ENCODE results near the gene PDCD11.

PDCD11 gene

GRCh38 chr10:103350517-103351260, 45.7 kb upstream of the PDCD11 start, which contains the start of gene PCGF6 (continued):
- TF ChIP-seq ZNF423 (tag by site-specific recombination; IDR thresholded peaks at IDR 0.05) = no peak
- peak; percentile 92 for TF ChIP-seq ZFHX2 (tag by site-specific recombination; conservative IDR thresholded peaks at IDR 0.05)
- peak; percentile 42; the same call in 1 of the 2 replicates for TF ChIP-seq ZBTB8A (tag by site-specific recombination; IDR thresholded peaks at IDR 0.05)
- no peak for TF ChIP-seq ZNF48 (tag by site-specific recombination; IDR thresholded peaks at IDR 0.05)
- TF ChIP-seq INSM2 (tag by site-specific recombination; IDR thresholded peaks at IDR 0.05) = no peak
- no peak for TF ChIP-seq ELK4 (IDR thresholded peaks at IDR 0.05; ENCODE audit: borderline replicate concordance, low read depth, low read length)
- TF ChIP-seq ZNF366 (tag by site-specific recombination; conservative IDR thresholded peaks at IDR 0.05) = no peak
- TF ChIP-seq ZNF596 (tag by site-specific recombination; IDR thresholded peaks at IDR 0.05) = no peak
- peak; percentile 65; the same call in 1 of the 2 replicates for TF ChIP-seq ZBTB7A (tag by site-specific recombination; IDR thresholded peaks at IDR 0.05; ENCODE audit: low read depth)
- TF ChIP-seq ZNF133 (tag by site-specific recombination; IDR thresholded peaks at IDR 0.05) = no peak
- peak; percentile 93 for TF ChIP-seq ZNF513 (tag by site-specific recombination; IDR thresholded peaks at IDR 0.05)
- TF ChIP-seq ZNF16 (tag by site-specific recombination; IDR thresholded peaks at IDR 0.05; ENCODE audit: low read depth) = no peak
- TF ChIP-seq GLI2 (tag by site-specific recombination; IDR thresholded peaks at IDR 0.05; ENCODE audit: borderline replicate concordance, low read depth) = no peak
- no peak for TF ChIP-seq KLF9 (tag by site-specific recombination; IDR thresholded peaks at IDR 0.05; ENCODE audit: low read depth)
- TF ChIP-seq ZNF777 (tag by site-specific recombination; IDR thresholded peaks at IDR 0.05; ENCODE audit: borderline replicate concordance) = peak; percentile 55; the same call in 1 of the 2 replicates
- no peak for TF ChIP-seq ZNF768 (tag by site-specific recombination; IDR thresholded peaks at IDR 0.05)
- 0 out of 2 replicates have a peak, but pooled peaks have one; percentile 24 for TF ChIP-seq ZNF610 (tag by site-specific recombination; IDR thresholded peaks at IDR 0.05; ENCODE audit: borderline replicate concordance)
- TF ChIP-seq YY2 (tag by site-specific recombination; IDR thresholded peaks at IDR 0.05) = no peak
- peak; percentile 41; the same call in 1 of the 2 replicates for TF ChIP-seq ZSCAN23 (tag by site-specific recombination; IDR thresholded peaks at IDR 0.05)
- TF ChIP-seq PBX3 (CRISPR knock-in tag; IDR thresholded peaks at IDR 0.05) = peak; percentile 68; the same call in 1 of the 2 replicates
- TF ChIP-seq ZNF169 (tag by site-specific recombination; IDR thresholded peaks at IDR 0.05) = no peak
- TF ChIP-seq HOXA7 (CRISPR knock-in tag; IDR thresholded peaks at IDR 0.05; ENCODE audit: borderline replicate concordance) = no peak
- TF ChIP-seq FEZF1 (tag by site-specific recombination; IDR thresholded peaks at IDR 0.05) = no peak
- no peak for TF ChIP-seq ZNF560 (tag by site-specific recombination; IDR thresholded peaks at IDR 0.05; ENCODE audit: borderline replicate concordance)
- 0 out of 2 replicates have a peak, but pooled peaks have one; percentile 18 for TF ChIP-seq ZNF660 (tag by site-specific recombination; IDR thresholded peaks at IDR 0.05)
- peak; percentile 38; the same call in 1 of the 2 replicates for TF ChIP-seq PRDM10 (tag by site-specific recombination; IDR thresholded peaks at IDR 0.05)
